Uterus (tissue), 2 donors: ENCODE data around the gene KLF16.

Source experiments
- CTCF ChIP-seq, 4 experiments: fragments of 200-600 bp in 2 of 4; fragments of 450-650 bp in 2 of 4; sonication (generic) in 2 of 4; IDR thresholded peaks; one replicate each; pipeline ENCODE4 v1.5.1; 2016 to 2019; ENCODE audit warnings: antibody characterized with exemption in 4 of 4, mild to moderate bottlenecking in 2 of 4, moderate library complexity in 1 of 4
- POLR2A ChIP-seq, 2 donors: fragments of 450-650 bp; IDR thresholded peaks; one replicate each; pipeline ENCODE4 v1.6.1; 2016; ENCODE audit warnings: antibody characterized with exemption in 2 of 2, mild to moderate bottlenecking in 1 of 2, moderate library complexity in 1 of 2

GRCh38 chr19:1880611-1881392 lies 17.4 kb upstream of the KLF16 start:
- TF ChIP-seq CTCF (IDR thresholded peaks at IDR 0.05), result no peak
- no peak for TF ChIP-seq POLR2A (IDR thresholded peaks at IDR 0.05)
